ENCODE measurements around the gene SHISA5. TPM values are rescaled to one million over a fixed set of nuclear protein-coding genes. Genes with fewer than 3 reads are reported as not detected.

Gene SHISA5
- total RNA-seq, 2 experiments from 2014 or later: 266 to 271 TPM

Small RNAs within 50 kb of the gene (microRNA-seq; reads per million reads assigned to microRNA genes)
- gene MIR6823 (ENCODE audit: borderline microRNAs expressed, borderline replicate concordance): not detected

Other genes starting within 250 kb of the SHISA5 start
- gene NME6, start 202.8 kb downstream of the SHISA5 start, total RNA-seq: 10 to 100 TPM; 32.1 to 36.5 TPM
- gene SPINK8, start 170.5 kb downstream of the SHISA5 start, total RNA-seq: not detected
- not detected for gene FBXW12, start 132.0 kb downstream of the SHISA5 start, total RNA-seq
- 1 to 10 TPM; 2.3 to 2.5 TPM for gene PLXNB1, start 74.1 kb downstream of the SHISA5 start, total RNA-seq
- gene CCDC51, start 64.1 kb downstream of the SHISA5 start, total RNA-seq: 10 to 100 TPM; 11.6 to 15.1 TPM
- gene TMA7, start 63.9 kb downstream of the SHISA5 start, total RNA-seq: 100 to 1,000 TPM; 285 to 290 TPM
- 10 to 100 TPM; 17.4 to 19.4 TPM for gene ATRIP, start 57.4 kb downstream of the SHISA5 start, total RNA-seq
- 10 to 100 TPM; 21.6 to 24.9 TPM for gene PFKFB4, start 52.6 kb upstream of the SHISA5 start, total RNA-seq
- not detected for gene UCN2, start 59.6 kb upstream of the SHISA5 start, total RNA-seq
- 1 to 10 TPM in 1 of 2 experiments, under 1 TPM in 1; 0.52 to 1.3 TPM for gene COL7A1, start 91.2 kb upstream of the SHISA5 start, total RNA-seq
- gene UQCRC1, start 105.5 kb upstream of the SHISA5 start, total RNA-seq: 100 to 1,000 TPM; 150 to 157 TPM
- gene TMEM89, start 117.6 kb upstream of the SHISA5 start, total RNA-seq: under 1 TPM; 0.32 to 0.33 TPM
- 10 to 100 TPM; 41.3 to 45.7 TPM for gene SLC26A6, start 131.3 kb upstream of the SHISA5 start, total RNA-seq
- 1 to 10 TPM; 7.9 to 8.6 TPM for gene CELSR3, start 158.7 kb upstream of the SHISA5 start, total RNA-seq
- gene NCKIPSD, start 181.7 kb upstream of the SHISA5 start, total RNA-seq: 10 to 100 TPM; 41.5 to 42.6 TPM
- 10 to 100 TPM; 56.6 to 61.2 TPM for gene IP6K2, start 213.0 kb upstream of the SHISA5 start, total RNA-seq

Data from activated CD4-positive, alpha-beta T cell treated with anti-CD3 and anti-CD28 coated beads, Interleukin-2, amount 10 ng/mL, durations not matched to agents 7 days and 5 days (primary cell).